Measurements from ENCODE around the gene ERBB4.

- peak; percentile 82 for TF ChIP-seq CTCF (conservative IDR thresholded peaks at IDR 0.05; ENCODE audit: low read length)
- no peak for TF ChIP-seq EZH2phosphoT487 (IDR thresholded peaks at IDR 0.05; ENCODE audit: borderline replicate concordance)
These were observed 390.6 kb downstream of the ERBB4 start for GRCh38 chr2:212147921-212148513.
